Measurements from ENCODE around the gene INVS.

GRCh38 chr9:100082782-100083181 lies 16.3 kb upstream of the INVS start:
- no peak for TF ChIP-seq POLR2A (IDR thresholded peaks at IDR 0.05; ENCODE audit: low read length)
- no peak for TF ChIP-seq GATA1 (IDR thresholded peaks at IDR 0.05; ENCODE audit: low read depth, low read length)

Data from erythroblast (primary cell).